Smooth muscle cell (in vitro differentiated cells): ENCODE measurements around the gene BTBD7. TPM values are rescaled to one million over a fixed set of nuclear protein-coding genes. Genes with fewer than 3 reads are reported as not detected.

Experiments used
- DNase-seq: peaks from one replicate; lab custom pipeline; 2025; ENCODE audit not compliant: unreplicated experiment; lab: John Stamatoyannopoulos, UW
- H2AFZ ChIP-seq: fragments of 200-600 bp; sonication (generic); 2 replicates; pipeline ENCODE4 v1.6.0; 2016; ENCODE audit warnings: antibody characterized with exemption, low read depth, mild to moderate bottlenecking
- H3F3A ChIP-seq: fragments of 200-600 bp; sonication (generic); 2 replicates; pipeline ENCODE4 v1.6.0; 2017; ENCODE audit warnings: antibody characterized with exemption, low read depth
- H3K27ac ChIP-seq: fragments of 200-600 bp; sonication (generic); 2 replicates; pipeline ENCODE4 v1.5.1; 2016; ENCODE audit warnings: low read depth, mild to moderate bottlenecking
- H3K27me3 ChIP-seq: fragments of 200-600 bp; sonication (generic); 2 replicates; pipeline ENCODE4 v1.6.1; 2016; ENCODE audit warnings: low read depth, mild to moderate bottlenecking
- H3K36me3 ChIP-seq: fragments of 200-600 bp; sonication (generic); 2 replicates; pipeline ENCODE4 v1.5.1; 2016; ENCODE audit warnings: low read depth
- H3K4me1 ChIP-seq: fragments of 200-600 bp; sonication (generic); 2 replicates; pipeline ENCODE4 v1.5.1; 2016; ENCODE audit warnings: low read depth
- H3K4me2 ChIP-seq: fragments of 200-600 bp; sonication (generic); 2 replicates; pipeline ENCODE4 v1.6.0; 2016; ENCODE audit warnings: mild to moderate bottlenecking
- H3K4me3 ChIP-seq: fragments of 200-600 bp; sonication (generic); 2 replicates; pipeline ENCODE4 v1.5.1; 2016; ENCODE audit warnings: mild to moderate bottlenecking
- H3K79me2 ChIP-seq: fragments of 200-600 bp; sonication (generic); 2 replicates; pipeline ENCODE4 v1.6.0; 2016; ENCODE audit warnings: low read depth, mild to moderate bottlenecking
- H3K9ac ChIP-seq: fragments of 200-600 bp; sonication (generic); 2 replicates; pipeline ENCODE4 v1.6.0; 2016; ENCODE audit warnings: low read depth
- H3K9me3 ChIP-seq: fragments of 200-600 bp; sonication (generic); replicated peaks from 2 replicates; pipeline ENCODE4 v1.5.1; 2016; ENCODE audit warnings: low read depth
- H4K20me1 ChIP-seq: fragments of 200-600 bp; sonication (generic); 2 replicates; pipeline ENCODE4 v1.6.0; 2016; ENCODE audit warnings: low read depth
- WGBS: methylation state at CpG from one replicate; pipeline ENCODE4 v1.1.7; 2016; ENCODE audit warnings: low lambda C conversion rate; 5-methylcytosine and 5-hydroxymethylcytosine counted together
- polyA plus RNA-seq: library from polyadenylated mRNA; unstranded; fragments of >200 nt; fragmentation: Nextera tagmentation; extraction: Ambion mirVana; gene quantifications from 2 replicates; pipeline ENCODE4 v1.2.1, GENCODE V29; 2016
- total RNA-seq: library from RNA; depleted of rRNA; stranded (reverse); fragments of >200 nt; gene quantifications from 2 replicates; pipeline ENCODE4 v1.2.3, GENCODE V29; 2014
- TF ChIP-seq, protein P1 (sequence below): fragments of 200-600 bp; sonication (generic); IDR thresholded peaks from 2 replicates; pipeline ENCODE4 v1.5.1; 2017; ENCODE audit warnings: borderline replicate concordance, mild to moderate bottlenecking, antibody characterized with exemption; ENCODE audit not compliant: insufficient read depth, poor library complexity, severe bottlenecking

Gene BTBD7
- total and polyA plus RNA-seq, 2 experiments from 2014 or later: 14.1 to 34.7 TPM

DNA sequence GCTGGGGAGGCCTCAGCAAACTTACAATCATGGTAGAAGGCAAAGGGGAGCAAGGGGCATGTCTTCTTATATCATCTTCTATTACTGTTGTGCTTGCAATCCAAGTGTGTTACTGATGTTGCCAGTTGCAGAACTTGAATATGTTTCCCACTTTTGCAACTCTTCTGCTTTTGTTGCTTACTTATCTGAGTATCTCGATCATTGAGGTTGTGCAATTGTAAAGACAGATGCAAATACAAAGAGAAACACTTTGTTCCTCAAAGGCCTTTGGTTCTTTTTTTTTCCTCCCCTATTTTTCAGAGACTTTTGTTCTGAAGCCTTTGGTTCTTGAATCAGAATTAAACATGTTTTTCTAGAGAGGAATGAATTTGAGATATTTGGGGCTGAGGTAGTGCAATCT is 10.4 kb upstream of the BTBD7 start:
- Histone ChIP-seq H3K4me2 (no peak overlapping the region), H3K9me3 (no peaks in the 10 kb centered on the region), H2AFZ (no peak overlapping the region), H3K4me3 (no peak overlapping the region), H3K36me3 (no peaks in the 10 kb centered on the region), H3K79me2 (no peaks in the 10 kb centered on the region), H3F3A (no peaks in the 10 kb centered on the region), H3K9ac (no peak overlapping the region), H3K4me1 (peaks cover 11% of the 10 kb centered on the region), H3K27me3 (no peaks in the 10 kb centered on the region), H4K20me1 (no peaks in the 10 kb centered on the region), H3K27ac (no peak overlapping the region)
- TF ChIP-seq, protein P1, sequence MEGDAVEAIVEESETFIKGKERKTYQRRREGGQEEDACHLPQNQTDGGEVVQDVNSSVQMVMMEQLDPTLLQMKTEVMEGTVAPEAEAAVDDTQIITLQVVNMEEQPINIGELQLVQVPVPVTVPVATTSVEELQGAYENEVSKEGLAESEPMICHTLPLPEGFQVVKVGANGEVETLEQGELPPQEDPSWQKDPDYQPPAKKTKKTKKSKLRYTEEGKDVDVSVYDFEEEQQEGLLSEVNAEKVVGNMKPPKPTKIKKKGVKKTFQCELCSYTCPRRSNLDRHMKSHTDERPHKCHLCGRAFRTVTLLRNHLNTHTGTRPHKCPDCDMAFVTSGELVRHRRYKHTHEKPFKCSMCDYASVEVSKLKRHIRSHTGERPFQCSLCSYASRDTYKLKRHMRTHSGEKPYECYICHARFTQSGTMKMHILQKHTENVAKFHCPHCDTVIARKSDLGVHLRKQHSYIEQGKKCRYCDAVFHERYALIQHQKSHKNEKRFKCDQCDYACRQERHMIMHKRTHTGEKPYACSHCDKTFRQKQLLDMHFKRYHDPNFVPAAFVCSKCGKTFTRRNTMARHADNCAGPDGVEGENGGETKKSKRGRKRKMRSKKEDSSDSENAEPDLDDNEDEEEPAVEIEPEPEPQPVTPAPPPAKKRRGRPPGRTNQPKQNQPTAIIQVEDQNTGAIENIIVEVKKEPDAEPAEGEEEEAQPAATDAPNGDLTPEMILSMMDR: no peak
- DNase-seq: no peak
- WGBS: 79% methylated on average over 1 of the region's 1 CpG

DNA sequence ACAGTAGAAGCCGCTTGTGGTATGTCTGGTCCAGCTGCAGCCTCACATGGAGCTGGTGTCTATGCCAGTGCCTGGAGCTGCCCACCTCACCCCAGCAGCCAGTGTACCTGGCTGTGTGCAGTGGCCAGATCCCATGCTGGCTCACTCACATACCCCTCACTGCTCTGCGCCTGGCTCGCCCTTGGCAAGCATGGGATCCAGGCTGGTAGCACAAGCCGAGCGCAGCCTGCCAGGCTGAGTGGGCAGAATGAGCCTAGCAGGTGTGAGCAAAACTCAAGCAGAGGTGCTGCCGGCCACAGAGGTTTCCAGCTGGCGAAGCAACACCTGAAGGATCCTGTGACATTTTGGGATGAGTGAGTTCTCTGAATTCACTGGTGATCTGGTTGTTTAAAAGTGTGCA is 5.0 kb upstream of the BTBD7 start:
- WGBS: 97% methylated on average over 7 of the region's 7 CpGs
- DNase-seq: no peak
- H3K27ac ChIP-seq: no peak overlapping the region
- H3K36me3 ChIP-seq: no peaks in the 10 kb centered on the region
- peaks cover 8% of the 10 kb centered on the region for H3K4me1 ChIP-seq
- H3K27me3 ChIP-seq: no peaks in the 10 kb centered on the region
- H2AFZ ChIP-seq: no peak overlapping the region
- H3F3A ChIP-seq: no peaks in the 10 kb centered on the region
- no peak overlapping the region for H3K9ac ChIP-seq
- H3K4me3 ChIP-seq: no peak overlapping the region
- no peaks in the 10 kb centered on the region for H3K79me2 ChIP-seq
- TF ChIP-seq, protein P1: no peak
- H3K4me2 ChIP-seq: no peak overlapping the region
- H3K9me3 ChIP-seq: no peaks in the 10 kb centered on the region
- no peaks in the 10 kb centered on the region for H4K20me1 ChIP-seq

DNA sequence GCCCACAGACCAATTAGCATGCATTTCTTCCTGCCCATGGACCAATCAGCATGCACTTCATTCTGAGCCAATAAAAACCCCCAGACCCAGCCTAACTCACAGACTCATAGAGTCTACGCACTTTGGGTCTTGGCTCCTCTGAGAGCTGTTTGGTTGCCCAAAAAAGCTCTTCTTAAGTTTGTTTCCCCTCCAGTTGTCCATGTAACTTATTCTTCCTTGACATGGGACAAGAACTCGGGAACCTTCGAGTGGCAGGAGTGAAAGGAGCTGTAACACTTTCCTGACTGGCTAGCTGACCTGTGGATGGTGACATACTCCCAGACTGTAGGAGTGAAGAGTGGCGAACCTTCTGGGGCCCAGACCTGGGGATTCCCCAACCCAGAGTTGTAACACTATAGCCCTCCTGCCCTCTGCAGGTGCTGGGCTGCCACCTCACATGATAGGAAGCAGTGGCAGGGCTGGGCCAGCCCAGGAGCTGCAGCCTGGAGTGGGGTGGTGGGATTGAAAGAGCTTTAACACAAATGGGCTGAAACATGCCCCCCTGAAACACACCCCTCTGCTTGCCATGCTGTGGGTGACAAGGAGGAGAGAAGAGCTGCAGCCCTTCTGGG is 4.4 kb upstream of the BTBD7 start:
- no peak overlapping the region for H3K27ac ChIP-seq
- no peaks in the 10 kb centered on the region for H3K9me3 ChIP-seq
- 86% methylated on average over 4 of the region's 4 CpGs for WGBS
- no peaks in the 10 kb centered on the region for H3K36me3 ChIP-seq
- no peak overlapping the region for H3K4me2 ChIP-seq
- H4K20me1 ChIP-seq: no peaks in the 10 kb centered on the region
- no peaks in the 10 kb centered on the region for H3F3A ChIP-seq
- peaks cover 8% of the 10 kb centered on the region for H3K4me1 ChIP-seq
- no peak overlapping the region for H2AFZ ChIP-seq
- H3K27me3 ChIP-seq: no peaks in the 10 kb centered on the region
- TF ChIP-seq, protein P1: no peak
- H3K79me2 ChIP-seq: peaks cover under 1% of the 10 kb centered on the region
- H3K9ac ChIP-seq: no peak overlapping the region
- H3K4me3 ChIP-seq: no peak overlapping the region
- DNase-seq: no peak

DNA sequence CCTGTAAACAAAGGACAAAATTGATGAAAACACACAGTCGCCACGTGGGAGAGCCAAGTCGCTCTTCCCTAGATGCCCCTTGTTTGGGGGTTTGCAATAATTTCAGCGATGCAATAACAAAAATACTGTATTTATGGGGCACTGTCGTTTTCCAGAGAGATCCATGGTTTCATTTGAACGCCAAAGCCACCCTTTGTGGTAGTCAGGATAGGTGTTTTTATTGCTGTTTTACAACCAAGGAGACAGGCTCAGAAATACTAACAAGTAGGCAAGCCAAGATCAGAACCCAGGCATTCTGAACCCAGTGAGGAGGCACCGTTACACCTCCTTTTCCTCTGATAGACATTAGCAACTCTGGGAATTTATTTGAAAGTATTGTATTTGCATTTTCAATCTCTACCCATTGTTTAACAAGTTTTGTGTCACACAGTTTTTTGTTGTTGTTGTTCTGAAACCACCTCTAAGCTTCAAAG is 831 bp upstream of the BTBD7 start:
- no peaks in the 10 kb centered on the region for H3K27me3 ChIP-seq
- H4K20me1 ChIP-seq: peaks cover 36% of the 10 kb centered on the region
- peak overlapping the region; percentile 54 for H2AFZ ChIP-seq
- H3K4me1 ChIP-seq: peaks cover 37% of the 10 kb centered on the region
- H3K4me2 ChIP-seq: peak overlapping the region; percentile 83
- H3K27ac ChIP-seq: peak overlapping the region; percentile 95
- DNase-seq: no peak
- no peaks in the 10 kb centered on the region for H3K36me3 ChIP-seq
- H3K4me3 ChIP-seq: peak overlapping the region; percentile 95
- TF ChIP-seq, protein P1: no peak
- H3K79me2 ChIP-seq: peaks cover 36% of the 10 kb centered on the region
- 16% methylated on average over 7 of the region's 7 CpGs for WGBS
- H3K9me3 ChIP-seq: no peaks in the 10 kb centered on the region
- no peaks in the 10 kb centered on the region for H3F3A ChIP-seq
- peak overlapping the region; percentile 76 for H3K9ac ChIP-seq
